Upper lobe of left lung (tissue), 6 donors: ENCODE data around the gene DCAF6. TPM values are rescaled to one million over a fixed set of nuclear protein-coding genes. Genes with fewer than 3 reads are reported as not detected.

Experiments used
- ATAC-seq, 2 donors: fragments of 200-7000 bp; cut with Tn5 transposase; one replicate each; pipeline ENCODE4 v1.9.1; 2022; ENCODE audit warnings: mild to moderate bottlenecking in 2 of 2, moderate library complexity in 2 of 2; ENCODE audit not compliant: low FRiP score in 2 of 2
- DNase-seq, 2 donors: peaks; one replicate each; pipeline ENCODE4 v3.0.0-alpha.2; 2019 to 2020
- H3K27ac ChIP-seq, 4 donors: fragments of 200-600 bp; sonication (generic); one replicate each; pipeline ENCODE4 v1.5.1; 2016 to 2019
- H3K27me3 ChIP-seq, 4 donors: fragments of 200-600 bp; sonication (generic); one replicate each; pipeline ENCODE4 v1.5.1; 2017 to 2019
- H3K36me3 ChIP-seq, 4 donors: fragments of 200-600 bp; sonication (generic); one replicate each; pipeline ENCODE4 v1.5.1; 2016 to 2019
- H3K4me1 ChIP-seq, 4 donors: fragments of 200-600 bp; sonication (generic); one replicate each; pipeline ENCODE4 v1.5.1; 2018 to 2019
- H3K4me3 ChIP-seq, 4 donors: fragments of 200-600 bp; sonication (generic); one replicate each; pipeline ENCODE4 v1.5.1; 2017 to 2019; ENCODE audit warnings: mild to moderate bottlenecking in 2 of 4, moderate library complexity in 1 of 4
- H3K9me3 ChIP-seq, 4 donors: fragments of 200-600 bp; sonication (generic); one replicate each; pipeline ENCODE4 v1.5.1; 2018 to 2019
- EP300 ChIP-seq, 4 donors: sonication (generic); formaldehyde crosslinking; IDR thresholded peaks; one replicate each; pipeline ENCODE4 v1.5.1; 2017; ENCODE audit warnings: antibody characterized with exemption in 4 of 4, control low read depth in 2 of 4
- POLR2A ChIP-seq, 4 donors: fragments of 450-650 bp; IDR thresholded peaks; one replicate each; pipeline ENCODE4 v1.5.1; 2016 to 2017; ENCODE audit warnings: antibody characterized with exemption in 4 of 4, mild to moderate bottlenecking in 2 of 4
- POLR2AphosphoS5 ChIP-seq, 2 donors: sonication (generic); formaldehyde crosslinking; IDR thresholded peaks; one replicate each; pipeline ENCODE4 v1.5.1; 2017; ENCODE audit warnings: antibody characterized with exemption in 2 of 2
- WGBS, 2 donors: methylation state at CpG; one replicate each; pipeline ENCODE4 v1.1.5; 2017 to 2018; 5-methylcytosine and 5-hydroxymethylcytosine counted together
- total RNA-seq, 6 donors: library from RNA; depleted of rRNA in 4 of 6; stranded (reverse); fragments of >200 nt in 4 of 6; gene quantifications; one replicate each; pipeline versions ENCODE4 v1.1.0 to v1.2.1, GENCODE V29; 2016 to 2021
- TF ChIP-seq, protein P1 (sequence below), 6 experiments: fragments of 450-650 bp in 4 of 6; fragments of 200-600 bp in 2 of 6; sonication (generic) in 2 of 6; IDR thresholded peaks; one replicate each; pipeline ENCODE4 v1.5.1; 2016 to 2019; ENCODE audit warnings: antibody characterized with exemption in 6 of 6
- donor health status: DM: no; HTN: no; CAD: no; lungs with moderate emphysema.
- donor health status: DM: no; HTN: yes; CAD: no; lungs with severe emphysema.

The DCAF6 gene
- total RNA-seq, 6 donors from 2014 or later: 37.5 to 110 (median 55.5) TPM

- Histone ChIP-seq H3K4me3 (no peak overlapping the region), H3K27ac (no peak overlapping the region), H3K9me3 (no peaks in the 10 kb centered on the region), H3K27me3 (no peaks in the 10 kb centered on the region), H3K36me3 (peaks cover 0 to 31% (median 3%) of the 10 kb centered on the region in 4 donors), H3K4me1 (no peaks in the 10 kb centered on the region)
- DNase-seq (no peak), ATAC-seq (no peak)
- no peak for TF ChIP-seq POLR2A (IDR thresholded peaks at IDR 0.05)
- no peak for TF ChIP-seq POLR2AphosphoS5 (IDR thresholded peaks at IDR 0.05)
- no peak for TF ChIP-seq EP300 (IDR thresholded peaks at IDR 0.05)
- TF ChIP-seq, protein P1, sequence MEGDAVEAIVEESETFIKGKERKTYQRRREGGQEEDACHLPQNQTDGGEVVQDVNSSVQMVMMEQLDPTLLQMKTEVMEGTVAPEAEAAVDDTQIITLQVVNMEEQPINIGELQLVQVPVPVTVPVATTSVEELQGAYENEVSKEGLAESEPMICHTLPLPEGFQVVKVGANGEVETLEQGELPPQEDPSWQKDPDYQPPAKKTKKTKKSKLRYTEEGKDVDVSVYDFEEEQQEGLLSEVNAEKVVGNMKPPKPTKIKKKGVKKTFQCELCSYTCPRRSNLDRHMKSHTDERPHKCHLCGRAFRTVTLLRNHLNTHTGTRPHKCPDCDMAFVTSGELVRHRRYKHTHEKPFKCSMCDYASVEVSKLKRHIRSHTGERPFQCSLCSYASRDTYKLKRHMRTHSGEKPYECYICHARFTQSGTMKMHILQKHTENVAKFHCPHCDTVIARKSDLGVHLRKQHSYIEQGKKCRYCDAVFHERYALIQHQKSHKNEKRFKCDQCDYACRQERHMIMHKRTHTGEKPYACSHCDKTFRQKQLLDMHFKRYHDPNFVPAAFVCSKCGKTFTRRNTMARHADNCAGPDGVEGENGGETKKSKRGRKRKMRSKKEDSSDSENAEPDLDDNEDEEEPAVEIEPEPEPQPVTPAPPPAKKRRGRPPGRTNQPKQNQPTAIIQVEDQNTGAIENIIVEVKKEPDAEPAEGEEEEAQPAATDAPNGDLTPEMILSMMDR (IDR thresholded peaks at IDR 0.05): no peak
- WGBS, 2 donors: 94 to 99% methylated on average over 2 of the region's 2 CpGs
Observed at GRCh38 chr1:168042362-168042761, 105.9 kb downstream of the DCAF6 start.

DNA sequence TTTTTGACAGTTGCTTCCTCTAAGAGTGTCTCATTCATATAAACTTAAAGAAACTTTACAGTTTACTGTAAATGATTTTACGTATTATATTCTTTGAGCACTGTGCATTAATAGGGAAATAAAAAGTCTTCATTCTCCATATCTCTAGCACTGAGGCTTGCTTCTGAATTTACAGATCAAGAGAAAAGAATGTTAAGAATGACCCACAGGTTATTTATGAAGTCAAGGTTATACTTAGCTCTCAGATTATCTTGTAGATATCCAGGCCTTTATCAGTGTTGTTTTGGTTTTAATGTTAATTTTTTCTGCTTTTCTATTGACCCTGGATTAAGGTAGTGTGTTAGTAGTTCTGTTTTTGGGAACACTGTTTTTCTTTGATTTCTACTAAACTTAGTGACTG, 108.8 kb downstream of the DCAF6 start:
- no peaks in the 10 kb centered on the region for H3K27me3 ChIP-seq
- no peak for DNase-seq
- TF ChIP-seq POLR2A (IDR thresholded peaks at IDR 0.05) (no peak), POLR2AphosphoS5 (IDR thresholded peaks at IDR 0.05) (no peak)
- no peak for ATAC-seq
- H3K4me1 ChIP-seq: no peaks in the 10 kb centered on the region
- peaks cover 0 to 39% (median 3%) of the 10 kb centered on the region in 4 donors for H3K36me3 ChIP-seq
- no peak overlapping the region for H3K4me3 ChIP-seq
- 85 to 93% methylated on average over 1 of the region's 1 CpG for WGBS, 2 donors
- no peaks in the 10 kb centered on the region for H3K9me3 ChIP-seq
- no peak overlapping the region for H3K27ac ChIP-seq

- 81 to 95% methylated on average over 1 of the region's 1 CpG for WGBS, 2 donors
- Histone ChIP-seq H3K9me3 (no peaks in the 10 kb centered on the region), H3K36me3 (peaks cover 0 to 8% (median 0%) of the 10 kb centered on the region in 4 donors), H3K27ac (no peak overlapping the region), H3K4me3 (no peak overlapping the region), H3K27me3 (no peaks in the 10 kb centered on the region), H3K4me1 (peaks cover 0 to 4% (median 0%) of the 10 kb centered on the region in 4 donors)
- DNase-seq: no peak
- TF ChIP-seq, protein P1 (IDR thresholded peaks at IDR 0.05): no peak
- no peak for TF ChIP-seq POLR2AphosphoS5 (IDR thresholded peaks at IDR 0.05)
- TF ChIP-seq EP300 (IDR thresholded peaks at IDR 0.05): no peak
- TF ChIP-seq POLR2A (IDR thresholded peaks at IDR 0.05): no peak
- no peak for ATAC-seq
Observed at GRCh38 chr1:168050307-168050706, 113.8 kb downstream of the DCAF6 start.

GRCh38 chr1:168050880-168051279, 114.4 kb downstream of the DCAF6 start:
- H3K27ac ChIP-seq: no peak overlapping the region
- H3K9me3 ChIP-seq: no peaks in the 10 kb centered on the region
- DNase-seq (no peak), ATAC-seq (no peak)
- peaks cover 0 to 8% (median 0%) of the 10 kb centered on the region in 4 donors for H3K36me3 ChIP-seq
- 87 to 95% methylated on average over 1 of the region's 1 CpG for WGBS, 2 donors
- no peak overlapping the region for H3K4me3 ChIP-seq
- TF ChIP-seq EP300 (IDR thresholded peaks at IDR 0.05) (no peak), POLR2A (IDR thresholded peaks at IDR 0.05) (no peak), POLR2AphosphoS5 (IDR thresholded peaks at IDR 0.05) (no peak)
- TF ChIP-seq, protein P1 (IDR thresholded peaks at IDR 0.05): no peak
- H3K27me3 ChIP-seq: no peaks in the 10 kb centered on the region
- H3K4me1 ChIP-seq: peaks cover 0 to 4% (median 0%) of the 10 kb centered on the region in 4 donors

GRCh38 chr1:168053681-168054080, 117.2 kb downstream of the DCAF6 start:
- H3K4me3 ChIP-seq: no peak overlapping the region
- H3K27ac ChIP-seq: no peak overlapping the region
- ATAC-seq: no peak
- H3K27me3 ChIP-seq: no peaks in the 10 kb centered on the region
- 76 to 85% methylated on average over 2 of the region's 2 CpGs for WGBS, 2 donors
- no peaks in the 10 kb centered on the region for H3K9me3 ChIP-seq
- no peak for TF ChIP-seq EP300 (IDR thresholded peaks at IDR 0.05)
- TF ChIP-seq, protein P1 (IDR thresholded peaks at IDR 0.05): no peak
- no peak for TF ChIP-seq POLR2A (IDR thresholded peaks at IDR 0.05)
- no peak for TF ChIP-seq POLR2AphosphoS5 (IDR thresholded peaks at IDR 0.05)
- peaks cover 0 to 4% (median 0%) of the 10 kb centered on the region in 4 donors for H3K4me1 ChIP-seq
- DNase-seq: no peak
- H3K36me3 ChIP-seq: peaks cover 0 to 7% (median 0%) of the 10 kb centered on the region in 4 donors
